Right lobe of liver (tissue), 4 donors: ENCODE results near the gene NCKAP5.

ENCODE experiments used
- POLR2A ChIP-seq: fragments of 450-650 bp; IDR thresholded peaks from one replicate; pipeline ENCODE4 v1.6.1; 2017; ENCODE audit warnings: antibody characterized with exemption, mild to moderate bottlenecking
- TF ChIP-seq, protein P1 (sequence below), 4 donors: fragments of 200-600 bp in 3 of 4; fragments of 450-650 bp in 1 of 4; IDR thresholded peaks; one replicate each; pipeline versions ENCODE4 v1.5.1 to v1.8.0; 2016 to 2022; ENCODE audit warnings: antibody characterized with exemption in 4 of 4, mild to moderate bottlenecking in 2 of 4
- donor health status: DM: no; HTN: no; CAD: no.
- donor health status: DM: no; HTN: no; CAD: no.
- donor health status: DM: no; HTN: yes; CAD: no.

DNA sequence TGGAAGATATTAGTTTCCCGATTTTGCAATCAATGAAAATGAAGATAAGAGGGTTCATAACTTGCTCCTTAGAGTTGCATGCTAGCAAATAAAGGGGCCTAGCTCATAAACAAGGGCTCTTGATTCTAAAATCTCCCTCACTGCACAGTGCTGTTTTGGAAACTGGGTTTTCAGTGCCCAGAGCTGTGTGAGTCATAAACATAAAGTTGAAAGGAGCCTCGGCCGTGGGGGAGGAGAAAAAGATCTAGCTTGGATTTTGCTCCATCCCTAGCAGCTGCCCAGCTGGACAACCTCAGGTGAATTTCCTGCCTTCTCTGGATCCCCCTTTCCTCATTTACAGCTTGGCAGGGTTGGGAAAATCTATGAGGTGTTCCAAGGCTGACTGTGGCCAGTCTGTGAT lies 940.7 kb downstream of the NCKAP5 start:
- TF ChIP-seq POLR2A = no peak
- TF ChIP-seq, protein P1, sequence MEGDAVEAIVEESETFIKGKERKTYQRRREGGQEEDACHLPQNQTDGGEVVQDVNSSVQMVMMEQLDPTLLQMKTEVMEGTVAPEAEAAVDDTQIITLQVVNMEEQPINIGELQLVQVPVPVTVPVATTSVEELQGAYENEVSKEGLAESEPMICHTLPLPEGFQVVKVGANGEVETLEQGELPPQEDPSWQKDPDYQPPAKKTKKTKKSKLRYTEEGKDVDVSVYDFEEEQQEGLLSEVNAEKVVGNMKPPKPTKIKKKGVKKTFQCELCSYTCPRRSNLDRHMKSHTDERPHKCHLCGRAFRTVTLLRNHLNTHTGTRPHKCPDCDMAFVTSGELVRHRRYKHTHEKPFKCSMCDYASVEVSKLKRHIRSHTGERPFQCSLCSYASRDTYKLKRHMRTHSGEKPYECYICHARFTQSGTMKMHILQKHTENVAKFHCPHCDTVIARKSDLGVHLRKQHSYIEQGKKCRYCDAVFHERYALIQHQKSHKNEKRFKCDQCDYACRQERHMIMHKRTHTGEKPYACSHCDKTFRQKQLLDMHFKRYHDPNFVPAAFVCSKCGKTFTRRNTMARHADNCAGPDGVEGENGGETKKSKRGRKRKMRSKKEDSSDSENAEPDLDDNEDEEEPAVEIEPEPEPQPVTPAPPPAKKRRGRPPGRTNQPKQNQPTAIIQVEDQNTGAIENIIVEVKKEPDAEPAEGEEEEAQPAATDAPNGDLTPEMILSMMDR (IDR thresholded peaks at IDR 0.05) = no peak
